ENCODE measurements around the gene NPFFR1. TPM values are rescaled to one million over a fixed set of nuclear protein-coding genes. Genes with fewer than 3 reads are reported as not detected.

The NPFFR1 gene
- under 1 TPM in 1 of 2 donors, not detected in 1; 0.14 TPM for total RNA-seq

- no peaks in the 10 kb centered on the region for H3K9me3 ChIP-seq
- no peak within 1 kb of the TSS for H3K27ac ChIP-seq
- ATAC-seq (ENCODE audit: insufficient number of reproducible peaks, low FRiP score, low read depth) (no peak), DNase-seq (ENCODE audit: low spot score) (no peak)
- no peaks in the 10 kb centered on the region for H3K36me3 ChIP-seq
- no peak for TF ChIP-seq CTCF (IDR thresholded peaks at IDR 0.05)
- H3K27me3 ChIP-seq (replicated peaks; ENCODE audit: insufficient read depth): peaks cover 11% of the 10 kb centered on the region
- H3K4me1 ChIP-seq (ENCODE audit: control insufficient read depth in 1 of 2, low read depth in 2 of 2): peaks cover 3 to 9% of the 10 kb centered on the region in 2 donors
- peak within 1 kb of the TSS; percentile 41 for H3K4me3 ChIP-seq
Observed at GRCh38 chr10:70283445-70284399, at the start of gene NPFFR1. Gene NPFFR1 (minus strand): TSS chr10:70284004. CDS start chr10:70283676, 328 bp downstream.

DNA sequence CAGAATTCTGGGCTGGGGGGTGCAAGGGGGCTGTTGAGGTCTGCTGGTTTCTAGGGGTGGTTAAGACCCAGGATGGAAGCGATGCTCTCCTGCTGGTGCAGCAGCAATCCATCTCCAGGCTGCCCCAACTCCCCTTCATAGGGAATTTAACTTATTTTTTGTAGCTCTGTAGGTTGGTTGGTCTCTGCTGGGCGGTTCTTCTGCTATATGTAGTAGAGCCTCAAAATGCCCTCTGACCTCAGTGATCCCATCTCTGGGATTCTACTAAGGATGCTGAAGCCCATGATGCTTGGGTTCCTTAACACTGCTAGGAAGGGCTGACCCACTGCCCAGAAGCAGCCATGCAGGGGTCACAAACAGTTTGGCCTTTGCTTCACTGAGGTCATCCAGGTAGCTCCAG is 49.5 kb upstream of the NPFFR1 start:
- Histone ChIP-seq H3K36me3 (no peaks in the 10 kb centered on the region), H3K9me3 (no peaks in the 10 kb centered on the region), H3K27me3 (replicated peaks; ENCODE audit: insufficient read depth) (no peaks in the 10 kb centered on the region), H3K4me1 (ENCODE audit: control insufficient read depth in 1 of 2, low read depth in 2 of 2) (peaks cover 16 to 19% of the 10 kb centered on the region in 2 donors), H3K4me3 (no peak overlapping the region), H3K27ac (no peak overlapping the region)
- no peak for TF ChIP-seq CTCF (IDR thresholded peaks at IDR 0.05)
- DNase-seq (ENCODE audit: low spot score) (no peak), ATAC-seq (ENCODE audit: insufficient number of reproducible peaks, low FRiP score, low read depth) (no peak)

GRCh38 chr10:70331486-70332268 is 47.9 kb upstream of the NPFFR1 start:
- ATAC-seq (ENCODE audit: insufficient number of reproducible peaks, low FRiP score, low read depth) (peak; percentile 36), DNase-seq (ENCODE audit: low spot score) (peak; percentile 33)
- no peak for TF ChIP-seq CTCF (IDR thresholded peaks at IDR 0.05)
- Histone ChIP-seq H3K4me1 (ENCODE audit: control insufficient read depth in 1 of 2, low read depth in 2 of 2) (peaks cover 16 to 19% of the 10 kb centered on the region in 2 donors), H3K4me3 (no peak overlapping the region), H3K36me3 (no peaks in the 10 kb centered on the region), H3K27me3 (replicated peaks; ENCODE audit: insufficient read depth) (no peaks in the 10 kb centered on the region), H3K27ac (no peak overlapping the region), H3K9me3 (no peaks in the 10 kb centered on the region)

- no peak overlapping the region for H3K27ac ChIP-seq
- H3K4me3 ChIP-seq: no peak overlapping the region
- no peaks in the 10 kb centered on the region for H3K27me3 ChIP-seq (replicated peaks; ENCODE audit: insufficient read depth)
Observed at GRCh38 chr10:70331160-70331485, 47.3 kb upstream of the NPFFR1 start.

More at GRCh38 chr10:70331160-70331485, 47.3 kb upstream of the NPFFR1 start:
- DNase-seq (ENCODE audit: low spot score) (no peak), ATAC-seq (ENCODE audit: insufficient number of reproducible peaks, low FRiP score, low read depth) (no peak)
- Histone ChIP-seq H3K9me3 (no peaks in the 10 kb centered on the region), H3K36me3 (no peaks in the 10 kb centered on the region), H3K4me1 (ENCODE audit: control insufficient read depth in 1 of 2, low read depth in 2 of 2) (peaks cover 16 to 19% of the 10 kb centered on the region in 2 donors)
- no peak for TF ChIP-seq CTCF (IDR thresholded peaks at IDR 0.05)

All from thoracic aorta (tissue), 2 donors.